Measurements from ENCODE around the gene ASB16. TPM values are rescaled to one million over a fixed set of nuclear protein-coding genes. Genes with fewer than 3 reads are reported as not detected.

The ASB16 gene
- total and polyA plus RNA-seq, 9 of the 15 experiments (the other 6 are each of a cell fraction or from before 2014, with no cell fraction given): 0.03 to 0.07 TPM; not detected in 7

GRCh38 chr17:44221084-44221861, 50.8 kb downstream of the ASB16 start:
- peak; percentile 58 for FAIRE-seq
- intact Hi-C loops (cut with micrococcal nuclease): loop anchor here (2.0 kb wide), 1 partner anchor 26 kb away; no protein-coding TSS in a partner anchor
- WGBS (ENCODE audit: insufficient coverage, low coverage, missing lambda C conversion rate): 4% methylated on average over 39 of the region's 54 CpGs
- TF ChIP-seq PTTG1 (tag; IDR thresholded peaks at IDR 0.05; ENCODE audit: low read depth): no peak
- no peak for TF ChIP-seq HDAC8 (tag; IDR thresholded peaks at IDR 0.05)
- TF ChIP-seq ZNF766 (CRISPR knock-in tag; conservative IDR thresholded peaks at IDR 0.05): no peak
- TF ChIP-seq FOXP1 (CRISPR knock-in tag; IDR thresholded peaks at IDR 0.05): no peak
- TF ChIP-seq ARID1B (IDR thresholded peaks at IDR 0.05): 0 out of 2 replicates have a peak, but pooled peaks have one; percentile 12
- TF ChIP-seq ARHGAP35 (IDR thresholded peaks at IDR 0.05; ENCODE audit: partially characterized antibody): no peak
- TF ChIP-seq NFE2L1 (tag; IDR thresholded peaks at IDR 0.05; ENCODE audit: borderline replicate concordance, low read depth): no peak
- peak; percentile 25; the same call in 1 of the 2 replicates for TF ChIP-seq TCF3 (CRISPR knock-in tag; IDR thresholded peaks at IDR 0.05)
- no peak for TF ChIP-seq SAFB2 (IDR thresholded peaks at IDR 0.05; ENCODE audit: borderline replicate concordance, low read depth, low read length, severe bottlenecking)
- TF ChIP-seq U2AF2 (optimal IDR thresholded peaks at IDR 0.05; ENCODE audit: low read depth, low read length): no peak
- no peak for TF ChIP-seq ZNF431 (CRISPR knock-in tag; IDR thresholded peaks at IDR 0.05)
- no peak for TF ChIP-seq ZNF274 (IDR thresholded peaks at IDR 0.05; ENCODE audit: borderline replicate concordance, low read depth, low read length)
- TF ChIP-seq NFIC (IDR thresholded peaks at IDR 0.05): peak; percentile 65
- peak; percentile 67 for TF ChIP-seq CXXC5 (CRISPR knock-in tag; IDR thresholded peaks at IDR 0.05)
- TF ChIP-seq L3MBTL2 (IDR thresholded peaks at IDR 0.05): peak; percentile 6; the same call in 1 of the 2 replicates
- TF ChIP-seq ZNF280B (CRISPR knock-in tag; IDR thresholded peaks at IDR 0.05): no peak
- no peak for TF ChIP-seq BMI1 (IDR thresholded peaks at IDR 0.05; ENCODE audit: low read length)
- TF ChIP-seq ZNF263 (CRISPR knock-in tag; IDR thresholded peaks at IDR 0.05; ENCODE audit: borderline replicate concordance): peak; percentile 82
- no peak for TF ChIP-seq ZNF764 (CRISPR knock-in tag; IDR thresholded peaks at IDR 0.05; ENCODE audit: low read depth)
- no peak for TF ChIP-seq COPS2 (conservative IDR thresholded peaks at IDR 0.05)
- 0 out of 2 replicates have a peak, but pooled peaks have one; percentile 52 for TF ChIP-seq ELF1 (tag; IDR thresholded peaks at IDR 0.05)
- TF ChIP-seq FOXK2 (conservative IDR thresholded peaks at IDR 0.05 in 1 of 2, IDR thresholded peaks at IDR 0.05 in 1 of 2; ENCODE audit: low read depth in 2 of 2): no peak
- TF ChIP-seq PURB (CRISPR knock-in tag; IDR thresholded peaks at IDR 0.05; ENCODE audit: low read depth): no peak

More at GRCh38 chr17:44221084-44221861, 50.8 kb downstream of the ASB16 start:
- peak overlapping the region; percentile 47 to 97 for H3K9ac ChIP-seq (ENCODE audit: insufficient read depth in 1 of 2, low read depth in 2 of 2, low read length in 2 of 2)
- no peaks in the 10 kb centered on the region for H4K20me1 ChIP-seq (replicated peaks; ENCODE audit: control insufficient read depth, insufficient read depth, low read length)
- BruUV-seq (replicated peaks): no TSS peak
- in situ Hi-C loops (cut with MboI): no loop called here
- ChIA-PET CTCF (ENCODE audit: low intra/inter-chr PET ratio) (no interaction called here), POLR2A (interaction anchor here (0.8 to 2.8 kb wide), 6 partner anchors 9 to 45 kb away, joined by 3 to 16 read pairs (median 5); no protein-coding TSS in a partner anchor)
- no peaks in the 10 kb centered on the region for H3K9me1 ChIP-seq (ENCODE audit: control insufficient read depth, insufficient read depth, low read length)
- H3K9me3 ChIP-seq (replicated peaks; ENCODE audit: control insufficient read depth, insufficient read depth, low read depth, low read length): no peaks in the 10 kb centered on the region
- H3K79me2 ChIP-seq (ENCODE audit: control insufficient read depth, insufficient read depth, low read length): peaks cover 40% of the 10 kb centered on the region
- peak overlapping the region; percentile 68 for H3K27ac ChIP-seq (ENCODE audit: extremely low read depth, low read depth, low read length)
- DNase-seq (ENCODE audit: extremely low read depth in 1 of 4, low spot score in 3 of 4) (peak; percentile 67 to 85 (median 75)), ATAC-seq (peak; percentile 66)
- H3K4me3 ChIP-seq: peak overlapping the region; percentile 83
- peaks cover 17% of the 10 kb centered on the region for H3K36me3 ChIP-seq (ENCODE audit: control insufficient read depth, insufficient read depth, low read length)
- peak overlapping the region; percentile 88 for H2AFZ ChIP-seq (ENCODE audit: low read depth, low read length)
- H3K27me3 ChIP-seq (ENCODE audit: control insufficient read depth in 2 of 2, insufficient read depth in 2 of 2, low read length in 2 of 2): no peaks in the 10 kb centered on the region
- H3K4me1 ChIP-seq (replicated peaks in 1 of 2; ENCODE audit: control insufficient read depth in 2 of 2, insufficient read depth in 2 of 2, low read length in 2 of 2): peaks cover 16 to 35% of the 10 kb centered on the region in 2 experiments
- peak overlapping the region; percentile 78 for H3K4me2 ChIP-seq (ENCODE audit: insufficient read depth, low read length)
